Stimulated activated CD8-positive, alpha-beta memory T cell treated with anti-CD3 and anti-CD28 coated beads, Interleukin-4, amount 100 ng/mL, for 48 hours (primary cell): Measurements from ENCODE around the gene CD81.

Experiments
- DNase-seq: peaks from one replicate; pipeline ENCODE4 v3.0.0-alpha.2; 2020

CD81 gene

DNA sequence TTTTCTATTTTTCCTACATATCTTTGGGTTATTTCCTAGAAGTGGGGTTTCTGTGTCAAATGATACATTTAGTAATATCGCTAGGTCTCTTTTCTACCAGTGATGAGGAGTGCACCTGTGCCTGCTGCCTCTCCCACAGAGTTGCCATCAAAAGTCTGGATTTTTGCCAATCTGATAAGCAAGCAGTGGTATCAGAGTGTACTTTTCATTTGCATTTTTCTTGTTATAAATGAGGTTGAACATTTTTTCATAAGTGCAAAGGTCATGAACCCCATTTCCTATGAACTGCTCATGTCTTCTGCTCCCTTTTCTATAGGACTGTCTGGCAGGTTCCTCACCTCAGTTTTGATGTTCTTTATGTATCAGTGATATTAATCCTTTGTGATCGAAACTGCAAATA is 65.5 kb downstream of the CD81 start:
- DNase-seq, result no peak

DNA sequence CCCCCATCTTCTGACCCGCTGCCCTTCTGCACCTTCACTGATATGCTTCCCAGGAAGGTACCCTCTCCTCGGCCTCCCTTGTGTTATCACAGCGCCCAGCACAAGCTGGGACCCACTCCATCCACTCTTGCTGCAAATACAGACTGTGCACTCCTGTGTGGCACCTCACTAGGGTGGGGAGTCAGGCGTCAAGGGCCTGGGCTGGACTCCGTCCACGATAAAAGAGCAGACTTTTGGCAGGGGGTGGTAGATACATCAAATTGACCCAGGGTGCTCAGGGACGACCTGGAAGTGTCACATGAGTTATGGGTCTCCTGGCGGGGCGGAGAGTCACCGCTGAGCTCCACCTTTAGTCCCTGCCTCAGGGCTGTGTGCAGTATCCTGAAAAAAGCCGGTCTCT is 66.3 kb downstream of the CD81 start:
- no peak for DNase-seq

GRCh38 chr11:2443881-2444820 is 67.0 kb downstream of the CD81 start, which contains the start of gene TRPM5:
Gene TRPM5, minus strand, starts transcription at chr11:2444514. Its CDS starts 21,478 bp downstream, at chr11:2423036.
- DNase-seq, result peak; percentile 87

DNA sequence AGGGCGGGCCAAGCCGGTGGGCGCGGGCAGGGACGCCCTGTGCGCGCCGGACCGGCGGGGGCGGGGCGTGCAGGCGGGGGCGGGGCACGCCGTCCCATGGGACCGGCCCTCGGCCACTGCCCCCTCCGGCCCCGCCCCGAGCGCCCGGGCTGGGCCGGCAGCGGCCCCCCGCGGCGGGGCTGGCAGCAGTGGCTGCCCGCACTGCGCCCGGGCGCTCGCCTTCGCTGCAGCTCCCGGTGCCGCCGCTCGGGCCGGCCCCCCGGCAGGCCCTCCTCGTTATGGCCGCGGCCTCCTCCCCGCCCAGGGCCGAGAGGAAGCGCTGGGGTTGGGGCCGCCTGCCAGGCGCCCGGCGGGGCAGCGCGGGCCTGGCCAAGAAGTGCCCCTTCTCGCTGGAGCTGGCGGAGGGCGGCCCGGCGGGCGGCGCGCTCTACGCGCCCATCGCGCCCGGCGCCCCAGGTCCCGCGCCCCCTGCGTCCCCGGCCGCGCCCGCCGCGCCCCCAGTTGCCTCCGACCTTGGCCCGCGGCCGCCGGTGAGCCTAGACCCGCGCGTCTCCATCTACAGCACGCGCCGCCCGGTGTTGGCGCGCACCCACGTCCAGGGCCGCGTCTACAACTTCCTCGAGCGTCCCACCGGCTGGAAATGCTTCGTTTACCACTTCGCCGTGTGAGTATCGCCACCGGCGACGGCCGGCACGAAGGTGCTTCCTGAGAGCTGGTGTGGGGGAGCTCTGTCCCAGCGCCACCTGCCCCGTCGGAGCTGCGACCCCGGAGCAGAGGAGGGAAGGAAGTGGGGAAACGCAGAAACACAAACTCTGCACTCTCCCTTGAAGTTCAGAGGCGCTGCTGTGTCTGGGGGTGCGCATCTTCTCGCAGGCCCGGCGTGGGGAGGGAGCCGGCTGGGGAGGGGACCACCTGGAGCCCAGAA is 68.0 kb downstream of the CD81 start, which contains the start of gene KCNQ1:
TSS of gene KCNQ1 (plus strand) at position 188 of the 925 bp plus-strand sequence. CDS start at position 279, 91 bp downstream.
- peak; percentile 40 for DNase-seq

DNA sequence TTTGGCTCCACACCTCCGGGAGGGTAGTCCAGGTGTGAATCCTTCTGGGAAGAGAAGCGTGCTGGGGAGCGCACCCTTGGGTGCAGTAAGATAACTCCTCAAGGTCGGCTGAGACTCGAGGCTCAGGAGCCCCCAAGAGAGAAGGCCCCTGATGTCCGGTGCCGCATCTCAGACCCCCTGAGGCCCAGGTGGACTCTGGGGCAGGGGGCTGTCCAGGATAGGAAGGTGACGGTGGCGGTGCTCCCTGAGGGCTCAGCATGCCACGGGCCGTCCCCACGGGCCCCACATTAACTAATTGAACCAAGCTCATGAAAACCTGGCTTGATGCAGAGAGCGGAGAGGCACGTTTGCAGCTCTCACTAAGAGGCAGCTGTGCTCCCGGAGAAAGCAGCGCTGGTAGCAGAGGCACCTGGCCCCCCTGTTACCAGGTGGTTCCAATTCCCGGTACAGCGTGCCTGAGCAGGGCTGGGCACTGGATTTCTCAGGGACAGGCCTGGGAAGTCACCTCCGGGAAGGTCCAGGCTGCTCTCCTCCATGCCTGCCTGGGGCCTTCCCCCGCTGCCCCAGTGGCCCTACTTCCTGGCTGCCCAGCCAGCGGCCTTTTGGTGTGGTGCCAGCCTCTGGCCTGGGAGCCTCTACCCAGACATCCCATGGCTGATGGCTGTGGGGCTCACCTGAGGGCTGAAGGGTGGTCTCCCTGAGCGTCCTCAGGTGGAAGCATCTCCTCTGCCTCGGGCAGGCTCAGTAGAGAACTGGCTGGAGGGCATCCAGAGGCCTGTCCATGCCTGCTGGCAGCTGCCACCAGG is 68.8 kb downstream of the CD81 start:
- no peak for DNase-seq

DNA sequence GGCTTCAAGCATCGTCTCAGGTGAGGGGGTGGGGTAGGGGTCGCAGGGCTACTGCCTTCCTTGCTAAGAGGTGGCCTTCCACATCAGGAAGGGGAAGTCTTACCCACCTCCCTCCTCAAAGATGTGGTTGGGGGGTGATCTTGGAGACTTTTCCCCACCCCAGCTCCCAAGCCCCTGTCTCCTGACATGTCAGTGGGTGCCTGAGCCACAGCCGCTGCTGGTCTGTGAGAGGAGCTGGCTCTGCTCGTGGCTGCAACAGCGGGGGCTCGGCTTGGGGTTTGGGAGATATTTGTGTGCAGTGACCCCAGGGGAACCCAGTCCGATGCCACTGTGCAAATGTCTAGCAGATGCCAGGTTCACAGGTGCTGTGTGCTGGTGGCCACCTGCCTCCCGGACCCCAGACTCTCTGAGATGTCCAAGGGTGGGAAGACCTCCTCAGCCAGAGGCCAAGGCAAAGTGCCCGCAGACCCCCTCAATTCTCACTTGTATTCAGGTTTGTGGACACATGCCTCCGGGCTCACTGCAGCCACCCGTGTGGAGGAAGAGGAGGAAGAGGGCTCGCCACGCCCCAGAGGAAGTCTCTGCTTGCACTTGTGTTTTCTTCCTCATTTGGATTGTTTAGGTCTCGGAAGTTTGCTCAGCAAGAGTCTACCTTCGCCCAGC is 69.6 kb downstream of the CD81 start:
- DNase-seq, result no peak
